GM12875 (cell line): ENCODE measurements around the gene RNF144A.
A peak's percentile ranks its signal among the peaks of the same experiment; 100 is the strongest.

Experiments
- H3K4me3 ChIP-seq: one replicate; pipeline ENCODE4 v1.5.1; 2011; ENCODE audit warnings: low read depth, low read length, control low read depth
- CTCF ChIP-seq: IDR thresholded peaks from 2 replicates; pipeline ENCODE4 v1.5.1; 2011; ENCODE audit warnings: low read depth, mild to moderate bottlenecking, control low read depth, inconsistent platforms, low read length, moderate library complexity, borderline replicate concordance; ENCODE audit not compliant: insufficient read depth

RNF144A gene

GRCh38 chr2:7043690-7044089, 126.5 kb downstream of the RNF144A start:
- H3K4me3 ChIP-seq, result no peak overlapping the region
- no peak for TF ChIP-seq CTCF

- no peak overlapping the region for H3K4me3 ChIP-seq
- peak; percentile 96 for TF ChIP-seq CTCF
These were observed 127.3 kb downstream of the RNF144A start for GRCh38 chr2:7044253-7045250.

- TF ChIP-seq CTCF, result no peak
- H3K4me3 ChIP-seq, result no peak overlapping the region
These were observed 128.7 kb downstream of the RNF144A start for GRCh38 chr2:7045601-7046590.

GRCh38 chr2:7047661-7048060, 130.4 kb downstream of the RNF144A start:
- H3K4me3 ChIP-seq, result no peak overlapping the region
- no peak for TF ChIP-seq CTCF

GRCh38 chr2:7048762-7049294, 131.6 kb downstream of the RNF144A start:
- no peak for TF ChIP-seq CTCF
- no peak overlapping the region for H3K4me3 ChIP-seq

- no peak overlapping the region for H3K4me3 ChIP-seq
- no peak for TF ChIP-seq CTCF
These were observed 135.2 kb downstream of the RNF144A start for GRCh38 chr2:7052404-7052803.
